SK-N-MC (cell line): ENCODE measurements around the gene ADAM33.

ENCODE experiments used
- EZH2 ChIP-seq: fragments of 200-600 bp; sonication (generic); IDR thresholded peaks from one replicate; pipeline ENCODE4 v1.6.1; 2017; ENCODE audit warnings: antibody characterized with exemption
- POLR2AphosphoS5 ChIP-seq: IDR thresholded peaks from 2 replicates; pipeline ENCODE4 v1.6.1; 2012; ENCODE audit warnings: mild to moderate bottlenecking, low read depth, low read length, borderline replicate concordance

GRCh38 chr20:3716195-3716834 is 34.5 kb upstream of the ADAM33 start:
- TF ChIP-seq POLR2AphosphoS5 (no peak), EZH2 (no peak)
